Stimulated activated CD4-positive, alpha-beta T cell treated with anti-CD3 and anti-CD28 coated beads, Interleukin-1b, Interleukin-23, amount 100 ng/mL, for 4 hours (primary cell): ENCODE results near the gene RASGRF1.
"Not testable (repeated sequence)": the region's sequence is repeated elsewhere in the genome, so short reads cannot be mapped to it uniquely, and the experiment has no call there.

Experiments
- DNase-seq, 2 donors: peaks; one replicate each; pipeline ENCODE4 v3.0.0-alpha.2; 2020; ENCODE audit warnings: low read depth in 2 of 2

Gene RASGRF1

GRCh38 chr15:79042213-79042928 lies 48.2 kb downstream of the RASGRF1 start:
- DNase-seq = no peak

- no peak for DNase-seq
These were observed 48.9 kb downstream of the RASGRF1 start for GRCh38 chr15:79041601-79042168.

DNA sequence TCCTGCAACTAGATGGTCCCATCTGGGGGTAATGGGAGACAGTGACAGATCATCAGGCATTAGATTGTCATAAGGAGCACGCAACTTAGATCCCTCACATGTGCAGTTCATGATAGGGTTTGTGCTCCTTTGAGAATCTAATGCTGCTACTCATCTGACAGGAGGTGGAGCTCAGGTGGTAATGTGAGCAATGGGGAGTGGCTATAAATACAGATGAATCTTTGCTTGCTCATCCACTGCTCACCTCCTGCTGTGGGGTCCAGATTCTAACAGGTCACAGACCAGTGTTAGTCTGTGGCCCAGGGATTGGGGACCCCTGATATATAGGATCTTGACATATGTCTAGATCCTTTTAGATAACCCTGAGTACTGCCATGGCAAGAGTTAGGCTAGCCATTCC lies 52.7 kb downstream of the RASGRF1 start:
- no peak for DNase-seq

GRCh38 chr15:79036323-79036722 lies 54.3 kb downstream of the RASGRF1 start:
- DNase-seq = no peak

- no peak for DNase-seq
These were observed 54.8 kb downstream of the RASGRF1 start for GRCh38 chr15:79035814-79036213.

GRCh38 chr15:79035111-79035601 lies 55.4 kb downstream of the RASGRF1 start:
- DNase-seq = no peak

DNA sequence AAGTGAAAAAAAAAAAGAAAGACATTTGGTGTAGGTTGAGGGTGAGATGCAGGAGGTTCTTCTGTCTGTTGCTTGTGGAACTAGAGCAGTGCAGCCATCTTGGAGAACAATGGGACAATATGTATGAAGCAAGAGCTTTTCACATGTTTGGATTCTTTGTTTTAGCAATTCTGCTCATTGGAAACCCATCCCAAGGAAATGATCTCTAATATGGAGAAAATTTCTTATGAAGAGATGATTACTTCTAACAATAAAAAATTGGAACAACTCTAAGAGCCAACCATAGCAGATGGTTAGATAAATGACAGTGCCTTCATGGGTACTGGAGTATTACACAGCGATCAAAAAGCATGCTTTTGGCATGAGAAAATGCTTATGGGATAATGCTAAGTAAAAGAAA lies 56.3 kb downstream of the RASGRF1 start:
- no peak for DNase-seq

- DNase-seq = no peak
These were observed 57.9 kb downstream of the RASGRF1 start for GRCh38 chr15:79032656-79033055.

GRCh38 chr15:79031821-79032220 lies 58.8 kb downstream of the RASGRF1 start:
- DNase-seq = no peak

- no peak for DNase-seq
These were observed 59.4 kb downstream of the RASGRF1 start for GRCh38 chr15:79031201-79031600.

DNA sequence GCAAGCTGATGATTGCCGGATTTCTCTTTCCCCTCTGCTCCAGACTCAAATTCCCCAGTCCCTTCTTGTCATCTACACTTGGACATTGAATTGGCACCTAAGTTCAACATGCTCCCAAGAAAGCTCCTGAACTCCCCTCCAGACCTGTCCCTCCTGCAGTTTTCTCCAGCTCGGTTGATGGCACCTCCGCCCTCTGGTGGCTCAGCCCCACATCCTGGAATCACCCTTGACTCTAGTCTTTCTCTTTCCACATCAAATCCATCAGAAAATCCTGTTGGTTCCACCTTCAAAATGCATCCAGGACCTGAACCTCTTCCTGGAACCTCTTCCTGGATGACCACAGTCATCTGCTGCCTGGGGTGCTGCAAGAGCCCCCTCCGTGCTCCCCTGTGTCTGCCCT lies 60.1 kb downstream of the RASGRF1 start:
- DNase-seq = no peak

- DNase-seq = no peak
These were observed 62.1 kb downstream of the RASGRF1 start for GRCh38 chr15:79028411-79028964.

DNA sequence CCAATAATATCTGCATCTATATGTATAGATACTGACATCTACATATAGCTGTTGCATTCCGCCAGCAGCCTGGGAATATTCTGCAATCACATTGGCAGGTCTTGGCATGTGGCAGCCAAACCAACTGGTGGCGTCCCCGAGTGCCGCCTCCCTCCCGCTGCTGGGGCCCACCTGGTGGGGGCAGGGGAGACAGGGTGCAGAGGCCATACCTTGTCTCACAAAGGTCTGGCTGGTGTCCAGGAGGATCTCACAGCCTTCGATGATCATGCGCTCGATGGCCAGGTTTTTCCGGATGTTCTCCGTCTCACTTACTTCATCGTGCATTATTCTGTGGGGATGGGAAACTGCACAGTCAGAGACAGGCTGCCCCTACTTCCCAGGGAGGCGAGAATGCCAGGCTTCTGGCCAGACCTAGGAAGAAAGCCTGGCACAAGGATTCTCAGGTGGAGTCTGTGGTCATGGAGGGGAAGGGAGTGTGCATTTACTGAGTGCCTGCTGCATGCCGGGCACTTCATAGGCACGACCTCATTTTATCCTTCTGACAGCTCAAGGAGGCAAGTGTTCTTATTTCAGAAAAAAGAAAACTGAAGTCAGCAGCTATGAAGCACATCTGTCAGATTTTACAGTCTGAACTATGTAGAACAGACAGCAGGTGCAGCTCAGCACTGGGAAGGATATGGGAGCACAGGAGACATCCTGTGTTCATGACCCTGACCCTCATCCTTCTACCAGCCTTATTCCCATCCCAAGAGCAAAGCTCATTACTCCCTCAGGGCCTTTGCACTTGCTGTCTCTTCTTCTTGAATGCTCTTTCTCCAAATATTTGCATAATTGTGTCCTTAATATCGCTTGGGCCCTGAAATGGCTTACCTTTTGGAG lies 62.8 kb downstream of the RASGRF1 start:
- DNase-seq = no peak

DNA sequence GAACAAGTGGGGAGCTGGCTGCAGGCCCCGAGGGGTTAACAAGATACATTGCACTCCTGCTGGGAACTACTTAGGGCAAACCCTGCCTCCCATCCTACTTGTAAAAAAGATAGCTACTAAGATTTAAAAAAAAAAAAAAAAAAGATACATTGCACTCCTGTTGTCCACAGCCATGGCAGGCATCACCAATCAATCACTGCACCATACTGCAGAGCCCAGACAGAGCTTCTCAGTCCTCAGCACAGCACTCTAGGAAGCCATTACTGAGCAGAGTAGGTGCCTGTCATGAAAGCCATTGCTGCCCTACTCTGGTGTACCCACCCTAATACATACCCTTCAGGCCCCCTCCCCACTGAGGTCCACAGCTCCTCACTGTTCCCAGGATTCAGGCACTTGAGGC lies 64.8 kb downstream of the RASGRF1 start:
- DNase-seq = no peak

- DNase-seq = no peak
These were observed 65.4 kb downstream of the RASGRF1 start for GRCh38 chr15:79025201-79025600.

- DNase-seq = not testable (repeated sequence)
These were observed 66.1 kb downstream of the RASGRF1 start for GRCh38 chr15:79024493-79024892.

DNA sequence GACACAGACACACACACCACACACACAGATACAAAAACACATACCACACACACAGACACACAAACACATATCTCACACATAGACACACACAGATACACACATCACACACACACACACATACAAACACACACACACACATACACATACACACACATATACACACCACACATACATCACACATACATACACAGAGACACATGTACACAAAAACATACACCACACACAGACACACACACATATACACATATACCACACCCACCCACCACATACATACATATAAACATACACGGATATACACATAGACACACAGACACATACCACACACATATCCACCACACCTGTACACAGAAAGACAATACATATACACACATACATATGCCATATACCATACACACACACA lies 66.7 kb downstream of the RASGRF1 start:
- DNase-seq = no peak

DNA sequence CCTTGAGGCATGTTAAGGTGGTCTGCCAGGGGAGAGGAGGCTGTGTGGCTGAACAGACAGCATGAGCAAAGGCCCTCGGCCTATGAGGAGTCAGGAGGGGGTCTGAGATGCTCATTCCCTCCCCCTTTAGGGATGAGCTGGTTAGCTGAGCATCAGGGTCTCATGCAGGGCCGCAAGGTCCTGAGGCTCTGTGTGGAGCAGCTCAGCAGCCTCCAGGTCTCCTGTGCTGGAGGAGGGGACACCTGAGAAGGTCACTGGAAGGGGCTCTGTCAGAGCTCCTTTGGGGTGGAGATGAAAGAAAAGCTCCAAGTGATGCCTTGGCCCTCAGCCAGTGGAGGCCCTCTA lies 67.1 kb downstream of the RASGRF1 start:
- no peak for DNase-seq

- DNase-seq = no peak
These were observed 71.6 kb downstream of the RASGRF1 start for GRCh38 chr15:79018960-79019359.

GRCh38 chr15:79017953-79018352 lies 72.6 kb downstream of the RASGRF1 start:
- DNase-seq = no peak

- no peak for DNase-seq
These were observed 73.9 kb downstream of the RASGRF1 start for GRCh38 chr15:79016527-79017170.

- no peak for DNase-seq
These were observed 75.2 kb downstream of the RASGRF1 start for GRCh38 chr15:79015416-79015815.
